HEK293 (cell line): ENCODE results near the gene RIN3.

ENCODE experiments used
- CTCF ChIA-PET: fragments of 350-600 bp; formaldehyde crosslinking; extraction: SDS; loops from one replicate; lab custom pipeline; 2021; ENCODE audit warnings: antibody characterized with exemption; lab: Yijun Ruan, JAX
- POLR2A ChIA-PET: fragments of 300-600 bp; formaldehyde crosslinking; extraction: SDS; loops from one replicate; lab custom pipeline; 2020; ENCODE audit warnings: antibody characterized with exemption, inconsistent platforms; lab: Yijun Ruan, JAX
- H3K27ac ChIP-seq: fragments of 200-500 bp; sonication (Bioruptor generic); 2 replicates; pipeline ENCODE4 v1.5.1; 2014; ENCODE audit warnings: low read depth, low read length, control low read depth, inconsistent platforms; ENCODE audit errors: extremely low read depth
- H3K36me3 ChIP-seq, 2 experiments: fragments of 200-500 bp in 1 of 2; sonication (Bioruptor generic) in 1 of 2; 1 replicate in 1 of 2; 2 replicates in 1 of 2; pipeline ENCODE4 v1.5.1; 2014 to 2017; ENCODE audit warnings: inconsistent platforms in 2 of 2, low read length in 2 of 2; ENCODE audit not compliant: control insufficient read depth in 2 of 2, insufficient read depth in 1 of 2
- H3K4me1 ChIP-seq: fragments of 200-500 bp; sonication (Bioruptor generic); 2 replicates; pipeline ENCODE4 v1.5.1; 2014; ENCODE audit warnings: mild to moderate bottlenecking, low read length, inconsistent platforms; ENCODE audit not compliant: control insufficient read depth, insufficient read depth
- H3K4me3 ChIP-seq: 2 replicates; pipeline ENCODE4 v1.5.1; 2011; ENCODE audit warnings: low read depth, mild to moderate bottlenecking, control low read depth, low read length, moderate library complexity
- H3K9me3 ChIP-seq: fragments of 200-500 bp; sonication (Bioruptor generic); 2 replicates; pipeline ENCODE4 v1.5.1; 2014; ENCODE audit warnings: low read depth, low read length, inconsistent platforms; ENCODE audit not compliant: control insufficient read depth, insufficient read depth
- EGR2 ChIP-seq: fragments of 450-650 bp; formaldehyde crosslinking; IDR thresholded peaks from 2 replicates; pipeline ENCODE4 v1.5.1; 2016; ENCODE audit warnings: low read depth, missing biosample characterization, missing genetic modification characterization
- GLI2 ChIP-seq: fragments of 450-650 bp; formaldehyde crosslinking; IDR thresholded peaks from 2 replicates; pipeline ENCODE4; 2017; ENCODE audit warnings: missing biosample characterization, missing genetic modification characterization, low read depth, borderline replicate concordance
- GLIS1 ChIP-seq: fragments of 450-650 bp; formaldehyde crosslinking; IDR thresholded peaks from 2 replicates; pipeline ENCODE4 v1.5.1; 2016; ENCODE audit warnings: missing biosample characterization, missing genetic modification characterization
- HOXA7 ChIP-seq: sonication (generic); formaldehyde crosslinking; IDR thresholded peaks from 2 replicates; pipeline ENCODE4 v1.8.1; 2022; ENCODE audit warnings: missing genetic modification reagents, borderline replicate concordance
- MYNN ChIP-seq: fragments of 450-650 bp; formaldehyde crosslinking; IDR thresholded peaks from 2 replicates; pipeline ENCODE4 v1.5.1; 2016; ENCODE audit warnings: missing biosample characterization, missing genetic modification characterization, borderline replicate concordance
- RBAK ChIP-seq: fragments of 450-650 bp; formaldehyde crosslinking; IDR thresholded peaks from 2 replicates; pipeline ENCODE4 v1.5.1; 2016; ENCODE audit warnings: missing biosample characterization, missing genetic modification characterization
- SP2 ChIP-seq: fragments of 450-650 bp; formaldehyde crosslinking; IDR thresholded peaks from 2 replicates; pipeline ENCODE4 v1.5.1; 2016; ENCODE audit warnings: missing biosample characterization, missing genetic modification characterization
- SP7 ChIP-seq: fragments of 450-650 bp; formaldehyde crosslinking; IDR thresholded peaks from 2 replicates; pipeline ENCODE4 v1.5.1; 2016; ENCODE audit warnings: missing biosample characterization, missing genetic modification characterization
- YY2 ChIP-seq: fragments of 450-650 bp; formaldehyde crosslinking; IDR thresholded peaks from 2 replicates; pipeline ENCODE4 v1.5.1; 2016; ENCODE audit warnings: missing biosample characterization, missing genetic modification characterization
- ZBTB8A ChIP-seq: fragments of 450-650 bp; formaldehyde crosslinking; IDR thresholded peaks from 2 replicates; pipeline ENCODE4 v1.5.1; 2016; ENCODE audit warnings: missing biosample characterization, missing genetic modification characterization
- ZFP37 ChIP-seq: fragments of 450-650 bp; formaldehyde crosslinking; IDR thresholded peaks from 2 replicates; pipeline ENCODE4 v1.5.1; 2016; ENCODE audit warnings: missing biosample characterization, missing genetic modification characterization
- ZNF157 ChIP-seq: fragments of 450-650 bp; formaldehyde crosslinking; IDR thresholded peaks from 2 replicates; pipeline ENCODE4 v1.5.1; 2016; ENCODE audit warnings: missing biosample characterization, missing genetic modification characterization
- ZNF211 ChIP-seq: fragments of 450-650 bp; formaldehyde crosslinking; IDR thresholded peaks from 2 replicates; pipeline ENCODE4 v1.5.1; 2016; ENCODE audit warnings: low read depth, missing biosample characterization, missing genetic modification characterization
- ZNF223 ChIP-seq: fragments of 450-650 bp; formaldehyde crosslinking; IDR thresholded peaks from 2 replicates; pipeline ENCODE4 v1.5.1; 2016; ENCODE audit warnings: missing biosample characterization, missing genetic modification characterization
- ZNF239 ChIP-seq: fragments of 450-650 bp; formaldehyde crosslinking; IDR thresholded peaks from 2 replicates; pipeline ENCODE4 v1.5.1; 2016; ENCODE audit warnings: missing biosample characterization, missing genetic modification characterization
- ZNF24 ChIP-seq: fragments of 450-650 bp; formaldehyde crosslinking; IDR thresholded peaks from 2 replicates; pipeline ENCODE4 v1.5.1; 2016; ENCODE audit warnings: missing biosample characterization, missing genetic modification characterization
- ZNF266 ChIP-seq: fragments of 450-650 bp; formaldehyde crosslinking; IDR thresholded peaks from 2 replicates; pipeline ENCODE4 v1.5.1; 2016; ENCODE audit warnings: missing biosample characterization, missing genetic modification characterization, low read depth
- ZNF292 ChIP-seq: fragments of 450-650 bp; formaldehyde crosslinking; IDR thresholded peaks from 2 replicates; pipeline ENCODE4 v1.5.1; 2016; ENCODE audit warnings: low read depth, missing biosample characterization, missing genetic modification characterization, borderline replicate concordance
- ZNF324 ChIP-seq: fragments of 450-650 bp; formaldehyde crosslinking; IDR thresholded peaks from 2 replicates; pipeline ENCODE4 v1.5.1; 2016; ENCODE audit warnings: missing biosample characterization, missing genetic modification characterization
- ZNF354C ChIP-seq: fragments of 450-650 bp; formaldehyde crosslinking; IDR thresholded peaks from 2 replicates; pipeline ENCODE4 v1.5.1; 2016; ENCODE audit warnings: missing biosample characterization, missing genetic modification characterization, low read depth, borderline replicate concordance
- ZNF394 ChIP-seq: fragments of 450-650 bp; formaldehyde crosslinking; IDR thresholded peaks from 2 replicates; pipeline ENCODE4 v1.5.1; 2016; ENCODE audit warnings: missing biosample characterization, missing genetic modification characterization, mild to moderate bottlenecking, moderate library complexity, borderline replicate concordance
- ZNF521 ChIP-seq: fragments of 450-650 bp; formaldehyde crosslinking; IDR thresholded peaks from 2 replicates; pipeline ENCODE4 v1.5.1; 2017; ENCODE audit warnings: missing biosample characterization, mild to moderate bottlenecking, missing genetic modification characterization
- ZNF558 ChIP-seq: fragments of 450-650 bp; formaldehyde crosslinking; IDR thresholded peaks from 2 replicates; pipeline ENCODE4 v1.5.1; 2016; ENCODE audit warnings: missing biosample characterization, missing genetic modification characterization
- ZNF571 ChIP-seq: fragments of 450-650 bp; formaldehyde crosslinking; IDR thresholded peaks from 2 replicates; pipeline ENCODE4 v1.5.0; 2017; ENCODE audit warnings: missing biosample characterization, missing genetic modification characterization
- ZNF629 ChIP-seq: fragments of 450-650 bp; formaldehyde crosslinking; IDR thresholded peaks from 2 replicates; pipeline ENCODE4 v1.5.1; 2017; ENCODE audit warnings: missing biosample characterization, missing genetic modification characterization
- ZNF701 ChIP-seq: fragments of 450-650 bp; formaldehyde crosslinking; IDR thresholded peaks from 2 replicates; pipeline ENCODE4 v1.5.1; 2016; ENCODE audit warnings: missing biosample characterization, missing genetic modification characterization
- ZNF76 ChIP-seq: fragments of 450-650 bp; formaldehyde crosslinking; IDR thresholded peaks from 2 replicates; pipeline ENCODE4; 2016; ENCODE audit warnings: low read depth, missing biosample characterization, missing genetic modification characterization, borderline replicate concordance
- ZNF768 ChIP-seq: fragments of 450-650 bp; formaldehyde crosslinking; IDR thresholded peaks from 2 replicates; pipeline ENCODE4 v1.5.1; 2018; ENCODE audit warnings: missing biosample characterization, mild to moderate bottlenecking, missing genetic modification characterization
- ZNF837 ChIP-seq: fragments of 450-650 bp; formaldehyde crosslinking; IDR thresholded peaks from 2 replicates; pipeline ENCODE4 v1.5.1; 2016; ENCODE audit warnings: missing biosample characterization, missing genetic modification characterization
- TF ChIP-seq, protein P1 (sequence below): fragments of 450-650 bp; formaldehyde crosslinking; IDR thresholded peaks from 2 replicates; pipeline ENCODE4 v1.5.1; 2016; ENCODE audit warnings: missing biosample characterization, missing genetic modification characterization
- TF ChIP-seq, protein P2 (sequence below): fragments of 450-650 bp; formaldehyde crosslinking; IDR thresholded peaks from 2 replicates; pipeline ENCODE4 v1.5.1; 2017; ENCODE audit warnings: missing biosample characterization, missing genetic modification characterization
- TF ChIP-seq, protein P3 (sequence below): fragments of 450-650 bp; formaldehyde crosslinking; IDR thresholded peaks from 2 replicates; pipeline ENCODE4 v1.5.1; 2017; ENCODE audit warnings: missing biosample characterization, mild to moderate bottlenecking, missing genetic modification characterization, moderate library complexity

RIN3 gene, protein sequence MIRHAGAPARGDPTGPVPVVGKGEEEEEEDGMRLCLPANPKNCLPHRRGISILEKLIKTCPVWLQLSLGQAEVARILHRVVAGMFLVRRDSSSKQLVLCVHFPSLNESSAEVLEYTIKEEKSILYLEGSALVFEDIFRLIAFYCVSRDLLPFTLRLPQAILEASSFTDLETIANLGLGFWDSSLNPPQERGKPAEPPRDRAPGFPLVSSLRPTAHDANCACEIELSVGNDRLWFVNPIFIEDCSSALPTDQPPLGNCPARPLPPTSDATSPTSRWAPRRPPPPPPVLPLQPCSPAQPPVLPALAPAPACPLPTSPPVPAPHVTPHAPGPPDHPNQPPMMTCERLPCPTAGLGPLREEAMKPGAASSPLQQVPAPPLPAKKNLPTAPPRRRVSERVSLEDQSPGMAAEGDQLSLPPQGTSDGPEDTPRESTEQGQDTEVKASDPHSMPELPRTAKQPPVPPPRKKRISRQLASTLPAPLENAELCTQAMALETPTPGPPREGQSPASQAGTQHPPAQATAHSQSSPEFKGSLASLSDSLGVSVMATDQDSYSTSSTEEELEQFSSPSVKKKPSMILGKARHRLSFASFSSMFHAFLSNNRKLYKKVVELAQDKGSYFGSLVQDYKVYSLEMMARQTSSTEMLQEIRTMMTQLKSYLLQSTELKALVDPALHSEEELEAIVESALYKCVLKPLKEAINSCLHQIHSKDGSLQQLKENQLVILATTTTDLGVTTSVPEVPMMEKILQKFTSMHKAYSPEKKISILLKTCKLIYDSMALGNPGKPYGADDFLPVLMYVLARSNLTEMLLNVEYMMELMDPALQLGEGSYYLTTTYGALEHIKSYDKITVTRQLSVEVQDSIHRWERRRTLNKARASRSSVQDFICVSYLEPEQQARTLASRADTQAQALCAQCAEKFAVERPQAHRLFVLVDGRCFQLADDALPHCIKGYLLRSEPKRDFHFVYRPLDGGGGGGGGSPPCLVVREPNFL

DNA sequence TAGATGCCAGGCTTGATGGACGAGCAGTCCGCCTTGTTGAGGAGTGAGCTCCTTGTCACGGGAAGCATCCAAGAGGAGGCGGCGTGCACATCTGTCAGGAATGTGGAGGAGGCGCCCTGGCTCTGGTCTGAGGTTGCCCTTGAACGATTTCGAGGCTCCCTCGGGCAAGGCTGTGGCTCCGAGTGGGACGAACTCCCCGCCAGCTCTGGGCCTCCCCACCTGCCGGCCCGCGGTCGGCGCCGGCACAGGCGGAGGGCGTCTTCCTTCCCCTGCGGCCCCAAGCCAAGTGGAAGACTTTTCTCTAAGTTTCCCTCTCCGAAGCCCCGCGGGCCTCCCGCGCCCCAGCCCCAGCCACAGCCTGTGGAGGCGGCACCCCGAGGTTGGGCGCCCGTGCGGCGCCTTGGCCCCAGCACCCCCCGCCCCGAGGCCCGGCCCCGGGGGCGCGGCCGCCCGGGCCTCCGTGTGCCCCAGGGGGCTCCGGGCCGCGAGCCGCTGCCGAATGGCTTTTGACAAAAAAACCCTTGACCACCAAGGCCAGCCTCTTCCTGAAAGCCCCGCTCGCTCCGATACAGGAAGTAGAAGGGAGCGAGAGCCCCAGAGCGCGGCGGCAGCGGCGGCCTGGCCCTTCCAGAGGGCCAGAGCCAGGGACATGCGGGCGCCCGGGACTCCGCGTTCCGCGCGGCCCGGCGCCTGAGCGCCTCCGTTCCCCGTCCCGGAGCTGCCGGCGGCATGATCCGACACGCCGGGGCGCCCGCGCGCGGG lies at the start of gene RIN3:
Gene RIN3, plus strand, starts transcription at position 578 of the 762 bp plus-strand sequence. Its CDS starts 152 bp downstream, at position 730.
- peaks cover 5% of the 10 kb centered on the region for H3K4me1 ChIP-seq
- peak within 1 kb of the TSS; percentile 53; the same call in 1 of the 2 replicates for H3K27ac ChIP-seq
- CTCF ChIA-PET, result no interaction called here
- H3K4me3 ChIP-seq, result peak within 1 kb of the TSS; percentile 60
- H3K9me3 ChIP-seq, result no peaks in the 10 kb centered on the region
- POLR2A ChIA-PET, result no interaction called here
- H3K36me3 ChIP-seq, result no peaks in the 10 kb centered on the region
- TF ChIP-seq ZNF629 (tag by site-specific recombination) (no peak), ZNF157 (tag by site-specific recombination) (no peak), ZNF24 (tag by site-specific recombination) (peak; percentile 29; the same call in 1 of the 2 replicates), GLI2 (tag by site-specific recombination) (no peak), HOXA7 (CRISPR knock-in tag) (no peak), ZNF211 (tag by site-specific recombination) (no peak), EGR2 (tag by site-specific recombination) (no peak), ZNF292 (no peak), ZNF768 (tag by site-specific recombination) (no peak), ZFP37 (tag by site-specific recombination) (no peak), GLIS1 (no peak), ZNF571 (tag by site-specific recombination) (no peak), ZNF701 (tag by site-specific recombination) (no peak), RBAK (tag by site-specific recombination) (no peak), YY2 (no peak), ZBTB8A (tag by site-specific recombination) (peak; percentile 35; the same call in 1 of the 2 replicates), MYNN (tag by site-specific recombination) (no peak), ZNF394 (no peak), ZNF76 (tag by site-specific recombination) (no peak), ZNF354C (tag by site-specific recombination) (no peak), ZNF223 (peak; percentile 28; the same call in 1 of the 2 replicates), ZNF558 (no peak), SP7 (tag by site-specific recombination) (peak; percentile 58; the same call in 1 of the 2 replicates), ZNF324 (no peak), ZNF837 (tag by site-specific recombination) (no peak), ZNF266 (tag by site-specific recombination) (no peak), ZNF521 (no peak), SP2 (tag by site-specific recombination) (no peak), ZNF239 (tag by site-specific recombination) (no peak)
- TF ChIP-seq, protein P1, sequence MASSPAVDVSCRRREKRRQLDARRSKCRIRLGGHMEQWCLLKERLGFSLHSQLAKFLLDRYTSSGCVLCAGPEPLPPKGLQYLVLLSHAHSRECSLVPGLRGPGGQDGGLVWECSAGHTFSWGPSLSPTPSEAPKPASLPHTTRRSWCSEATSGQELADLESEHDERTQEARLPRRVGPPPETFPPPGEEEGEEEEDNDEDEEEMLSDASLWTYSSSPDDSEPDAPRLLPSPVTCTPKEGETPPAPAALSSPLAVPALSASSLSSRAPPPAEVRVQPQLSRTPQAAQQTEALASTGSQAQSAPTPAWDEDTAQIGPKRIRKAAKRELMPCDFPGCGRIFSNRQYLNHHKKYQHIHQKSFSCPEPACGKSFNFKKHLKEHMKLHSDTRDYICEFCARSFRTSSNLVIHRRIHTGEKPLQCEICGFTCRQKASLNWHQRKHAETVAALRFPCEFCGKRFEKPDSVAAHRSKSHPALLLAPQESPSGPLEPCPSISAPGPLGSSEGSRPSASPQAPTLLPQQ (tag by site-specific recombination), result no peak
- TF ChIP-seq, protein P2, sequence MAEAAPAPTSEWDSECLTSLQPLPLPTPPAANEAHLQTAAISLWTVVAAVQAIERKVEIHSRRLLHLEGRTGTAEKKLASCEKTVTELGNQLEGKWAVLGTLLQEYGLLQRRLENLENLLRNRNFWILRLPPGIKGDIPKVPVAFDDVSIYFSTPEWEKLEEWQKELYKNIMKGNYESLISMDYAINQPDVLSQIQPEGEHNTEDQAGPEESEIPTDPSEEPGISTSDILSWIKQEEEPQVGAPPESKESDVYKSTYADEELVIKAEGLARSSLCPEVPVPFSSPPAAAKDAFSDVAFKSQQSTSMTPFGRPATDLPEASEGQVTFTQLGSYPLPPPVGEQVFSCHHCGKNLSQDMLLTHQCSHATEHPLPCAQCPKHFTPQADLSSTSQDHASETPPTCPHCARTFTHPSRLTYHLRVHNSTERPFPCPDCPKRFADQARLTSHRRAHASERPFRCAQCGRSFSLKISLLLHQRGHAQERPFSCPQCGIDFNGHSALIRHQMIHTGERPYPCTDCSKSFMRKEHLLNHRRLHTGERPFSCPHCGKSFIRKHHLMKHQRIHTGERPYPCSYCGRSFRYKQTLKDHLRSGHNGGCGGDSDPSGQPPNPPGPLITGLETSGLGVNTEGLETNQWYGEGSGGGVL, result no peak
- TF ChIP-seq, protein P3, sequence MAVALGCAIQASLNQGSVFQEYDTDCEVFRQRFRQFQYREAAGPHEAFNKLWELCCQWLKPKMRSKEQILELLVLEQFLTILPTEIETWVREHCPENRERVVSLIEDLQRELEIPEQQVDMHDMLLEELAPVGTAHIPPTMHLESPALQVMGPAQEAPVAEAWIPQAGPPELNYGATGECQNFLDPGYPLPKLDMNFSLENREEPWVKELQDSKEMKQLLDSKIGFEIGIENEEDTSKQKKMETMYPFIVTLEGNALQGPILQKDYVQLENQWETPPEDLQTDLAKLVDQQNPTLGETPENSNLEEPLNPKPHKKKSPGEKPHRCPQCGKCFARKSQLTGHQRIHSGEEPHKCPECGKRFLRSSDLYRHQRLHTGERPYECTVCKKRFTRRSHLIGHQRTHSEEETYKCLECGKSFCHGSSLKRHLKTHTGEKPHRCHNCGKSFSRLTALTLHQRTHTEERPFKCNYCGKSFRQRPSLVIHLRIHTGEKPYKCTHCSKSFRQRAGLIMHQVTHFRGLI (tag by site-specific recombination), result peak; percentile 33; the same call in 1 of the 2 replicates
